ENCODE measurements around the gene APOOL. TPM values are rescaled to one million over a fixed set of nuclear protein-coding genes. Genes with fewer than 3 reads are reported as not detected.
A peak's percentile ranks its signal among the peaks of the same experiment; 100 is the strongest.

Gene APOOL
- total RNA-seq, 2 experiments from 2014 or later: 8.9 to 14.3 TPM

- Histone ChIP-seq H3K4me2 (ENCODE audit: low read length) (no peak overlapping the region), H3K27ac (ENCODE audit: low read depth, low read length, poor library complexity, severe bottlenecking) (no peak overlapping the region), H2AFZ (ENCODE audit: low read length) (no peak overlapping the region), H3K9me2 (ENCODE audit: insufficient read depth, low read length) (no peaks in the 10 kb centered on the region), H3K4me1 (ENCODE audit: insufficient read depth, low read length, poor library complexity, severe bottlenecking) (no peaks in the 10 kb centered on the region), H3K4me3 (ENCODE audit: low read depth, low read length, poor library complexity, severe bottlenecking) (no peak overlapping the region), H3K36me3 (ENCODE audit: insufficient read depth, low read length) (no peaks in the 10 kb centered on the region), H3K79me2 (ENCODE audit: insufficient read depth, low read depth, low read length) (no peaks in the 10 kb centered on the region), H3K9me3 (ENCODE audit: low read length) (no peaks in the 10 kb centered on the region), H4K20me1 (ENCODE audit: insufficient read depth, low read length) (no peaks in the 10 kb centered on the region)
- intact Hi-C loops (cut with micrococcal nuclease; ENCODE audit: unreplicated experiment): no loop called here
- ChIA-PET POLR2A (no interaction called here), CTCF (ENCODE audit: unreplicated experiment) (no interaction called here)
- DNase-seq (ENCODE audit: low spot score): no peak
- no TSS peak for BruUV-seq (replicated peaks)
- TF ChIP-seq CTCF (conservative IDR thresholded peaks at IDR 0.05; ENCODE audit: low read length): no peak
- TF ChIP-seq EZH2phosphoT487 (IDR thresholded peaks at IDR 0.05; ENCODE audit: borderline replicate concordance, low read depth, low read length): no peak
These were observed 110.1 kb downstream of the APOOL start for GRCh38 chrX:85113746-85114145.

- Histone ChIP-seq H2AFZ (ENCODE audit: low read length) (no peak overlapping the region), H3K4me2 (ENCODE audit: low read length) (no peak overlapping the region), H3K9me2 (ENCODE audit: insufficient read depth, low read length) (no peaks in the 10 kb centered on the region), H3K79me2 (ENCODE audit: insufficient read depth, low read depth, low read length) (no peaks in the 10 kb centered on the region), H3K4me3 (ENCODE audit: low read depth, low read length, poor library complexity, severe bottlenecking) (no peak overlapping the region), H3K27ac (ENCODE audit: low read depth, low read length, poor library complexity, severe bottlenecking) (no peak overlapping the region), H3K4me1 (ENCODE audit: insufficient read depth, low read length, poor library complexity, severe bottlenecking) (no peaks in the 10 kb centered on the region), H3K9me3 (ENCODE audit: low read length) (no peaks in the 10 kb centered on the region), H3K36me3 (ENCODE audit: insufficient read depth, low read length) (no peaks in the 10 kb centered on the region), H4K20me1 (ENCODE audit: insufficient read depth, low read length) (no peaks in the 10 kb centered on the region)
- intact Hi-C loops (cut with micrococcal nuclease; ENCODE audit: unreplicated experiment): no loop called here
- BruUV-seq (replicated peaks): no TSS peak
- TF ChIP-seq CTCF (conservative IDR thresholded peaks at IDR 0.05; ENCODE audit: low read length) (no peak), EZH2phosphoT487 (IDR thresholded peaks at IDR 0.05; ENCODE audit: borderline replicate concordance, low read depth, low read length) (no peak)
- ChIA-PET POLR2A (interaction anchor here (0.6 kb wide), 1 partner anchor 292 kb away, joined by 3 read pairs; no protein-coding TSS in a partner anchor), CTCF (ENCODE audit: unreplicated experiment) (no interaction called here)
- DNase-seq (ENCODE audit: low spot score): no peak
These were observed 110.5 kb downstream of the APOOL start for GRCh38 chrX:85114171-85114570.

- H3K9me3 ChIP-seq (ENCODE audit: low read length): no peaks in the 10 kb centered on the region
- H3K36me3 ChIP-seq (ENCODE audit: insufficient read depth, low read length): no peaks in the 10 kb centered on the region
- intact Hi-C loops (cut with micrococcal nuclease; ENCODE audit: unreplicated experiment): no loop called here
- no peaks in the 10 kb centered on the region for H3K79me2 ChIP-seq (ENCODE audit: insufficient read depth, low read depth, low read length)
- no peaks in the 10 kb centered on the region for H3K9me2 ChIP-seq (ENCODE audit: insufficient read depth, low read length)
- ChIA-PET POLR2A (no interaction called here), CTCF (ENCODE audit: unreplicated experiment) (no interaction called here)
- H2AFZ ChIP-seq (ENCODE audit: low read length): no peak overlapping the region
- no peaks in the 10 kb centered on the region for H3K4me1 ChIP-seq (ENCODE audit: insufficient read depth, low read length, poor library complexity, severe bottlenecking)
- H3K27ac ChIP-seq (ENCODE audit: low read depth, low read length, poor library complexity, severe bottlenecking): no peak overlapping the region
- no peak overlapping the region for H3K4me3 ChIP-seq (ENCODE audit: low read depth, low read length, poor library complexity, severe bottlenecking)
- 0 out of 2 replicates have a peak, but pooled peaks have one; percentile 25 for TF ChIP-seq CTCF (conservative IDR thresholded peaks at IDR 0.05; ENCODE audit: low read length)
- no peak for TF ChIP-seq EZH2phosphoT487 (IDR thresholded peaks at IDR 0.05; ENCODE audit: borderline replicate concordance, low read depth, low read length)
- no peak overlapping the region for H3K4me2 ChIP-seq (ENCODE audit: low read length)
- no TSS peak for BruUV-seq (replicated peaks)
- no peaks in the 10 kb centered on the region for H4K20me1 ChIP-seq (ENCODE audit: insufficient read depth, low read length)
- no peak for DNase-seq (ENCODE audit: low spot score)
These were observed 111.1 kb downstream of the APOOL start for GRCh38 chrX:85114776-85115175.
